Prostate gland (tissue), 2 donors: Measurements from ENCODE around the gene CD46.

ENCODE experiments used
- CTCF ChIP-seq, 4 experiments: fragments of 200-600 bp in 2 of 4; fragments of 450-650 bp in 2 of 4; sonication (generic) in 2 of 4; IDR thresholded peaks; 1 replicate in 3 of 4; 2 replicates in 1 of 4; pipeline ENCODE4 v1.5.1; 2016 to 2019; ENCODE audit warnings: antibody characterized with exemption in 4 of 4, mild to moderate bottlenecking in 2 of 4, moderate library complexity in 2 of 4
- POLR2A ChIP-seq: fragments of 450-650 bp; IDR thresholded peaks from one replicate; pipeline ENCODE4 v1.6.1; 2016; ENCODE audit warnings: antibody characterized with exemption, mild to moderate bottlenecking
- POLR2AphosphoS5 ChIP-seq: sonication (generic); formaldehyde crosslinking; IDR thresholded peaks from one replicate; pipeline ENCODE4 v1.6.1; 2017; ENCODE audit warnings: antibody characterized with exemption

DNA sequence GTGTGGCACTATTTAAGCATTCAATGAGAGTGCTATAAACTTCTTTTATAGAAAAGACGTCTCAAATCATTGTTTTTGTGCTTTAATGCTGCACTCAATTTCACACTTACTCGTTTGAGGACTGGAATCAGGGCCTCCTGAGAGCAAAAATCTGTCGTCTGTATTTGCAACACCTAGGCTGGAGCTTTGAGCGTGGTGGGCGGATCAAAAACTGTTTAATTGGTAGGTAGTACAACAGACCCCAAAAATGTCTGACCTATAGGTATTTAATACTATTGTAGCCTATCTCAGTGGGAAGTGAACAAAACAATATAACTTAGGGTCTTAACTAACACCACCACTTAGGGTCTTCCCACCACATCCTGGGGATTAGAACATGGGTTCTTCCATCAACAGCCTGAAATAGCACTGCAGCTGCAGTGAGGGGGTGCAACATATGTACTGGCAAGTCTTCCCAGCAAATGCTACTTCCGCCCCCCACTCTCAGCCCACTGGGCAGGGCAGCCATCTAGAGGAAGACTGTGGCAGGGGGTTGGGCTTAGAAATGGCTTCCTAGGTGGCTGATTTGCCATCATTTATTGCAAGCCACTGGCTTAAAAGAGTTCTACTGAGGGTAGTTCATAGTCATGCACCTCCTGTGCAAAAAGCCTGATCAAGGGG lies 48.3 kb downstream of the CD46 start:
- TF ChIP-seq POLR2AphosphoS5 = no peak
- no peak for TF ChIP-seq CTCF (IDR thresholded peaks at IDR 0.05)
- TF ChIP-seq POLR2A = no peak
